Ishikawa (cell line): ENCODE measurements around the gene SLC22A15.

Source experiments
- CEBPB ChIP-seq: IDR thresholded peaks from 2 replicates; pipeline ENCODE4 v1.6.1; 2012
- CREB1 ChIP-seq: IDR thresholded peaks from 2 replicates; pipeline ENCODE4 v1.6.1; 2012; ENCODE audit warnings: low read depth
- EGR1 ChIP-seq: IDR thresholded peaks from 2 replicates; pipeline ENCODE4 v1.6.1; 2012
- EP300 ChIP-seq: IDR thresholded peaks from 2 replicates; pipeline ENCODE4 v1.6.1; 2012; ENCODE audit warnings: borderline replicate concordance
- FOXM1 ChIP-seq: IDR thresholded peaks from 2 replicates; pipeline ENCODE4 v1.6.1; 2012; ENCODE audit warnings: low read depth, borderline replicate concordance
- NFIC ChIP-seq: IDR thresholded peaks from 2 replicates; pipeline ENCODE4 v1.6.1; 2012
- RAD21 ChIP-seq: IDR thresholded peaks from 2 replicates; pipeline ENCODE4 v1.6.1; 2012; ENCODE audit warnings: low read depth
- TAF1 ChIP-seq: IDR thresholded peaks from 2 replicates; pipeline ENCODE4 v1.6.1; 2012; ENCODE audit warnings: low read depth, mild to moderate bottlenecking
- TCF12 ChIP-seq: IDR thresholded peaks from 2 replicates; pipeline ENCODE4 v1.6.1; 2012; ENCODE audit warnings: low read depth
- TEAD4 ChIP-seq: IDR thresholded peaks from 2 replicates; pipeline ENCODE4 v1.6.1; 2012
- YY1 ChIP-seq: IDR thresholded peaks from 2 replicates; pipeline ENCODE4 v1.6.1; 2012; ENCODE audit warnings: low read depth
- ZBTB7A ChIP-seq: IDR thresholded peaks from 2 replicates; pipeline ENCODE4 v1.6.1; 2012; ENCODE audit warnings: low read depth
- TF ChIP-seq, protein P1 (sequence below): IDR thresholded peaks from 2 replicates; pipeline ENCODE4 v1.6.1; 2012
- TF ChIP-seq, protein P2 (sequence below): IDR thresholded peaks from 2 replicates; pipeline ENCODE4 v1.6.1; 2012
- TF ChIP-seq, protein P3 (sequence below): IDR thresholded peaks from 2 replicates; pipeline ENCODE4 v1.6.1; 2012; ENCODE audit warnings: low read depth, mild to moderate bottlenecking

Gene SLC22A15

DNA sequence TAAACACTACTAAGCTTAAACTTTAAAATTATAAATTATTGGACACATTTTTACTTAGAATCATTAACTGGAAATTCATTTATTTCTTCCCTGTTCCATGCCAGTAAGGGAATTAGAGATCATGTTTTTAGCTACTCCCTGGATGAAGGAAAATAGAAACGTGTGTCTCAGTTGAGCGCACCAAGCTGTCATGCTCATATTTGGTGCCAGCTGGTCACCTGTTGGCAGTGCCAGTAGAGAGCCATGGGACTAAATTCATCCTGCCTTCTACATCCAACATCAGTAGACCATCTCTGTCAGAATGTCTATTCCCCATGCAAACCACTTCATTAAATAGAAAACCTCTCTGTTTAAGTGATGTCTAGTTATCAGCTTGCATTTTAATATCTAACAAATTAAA, 17.4 kb upstream of the SLC22A15 start:
- TF ChIP-seq ZBTB7A (no peak), TCF12 (no peak), TEAD4 (no peak), YY1 (no peak), CREB1 (no peak), NFIC (no peak), TAF1 (no peak), FOXM1 (no peak), EP300 (no peak), RAD21 (no peak), CEBPB (no peak), EGR1 (no peak)
- TF ChIP-seq, protein P1, sequence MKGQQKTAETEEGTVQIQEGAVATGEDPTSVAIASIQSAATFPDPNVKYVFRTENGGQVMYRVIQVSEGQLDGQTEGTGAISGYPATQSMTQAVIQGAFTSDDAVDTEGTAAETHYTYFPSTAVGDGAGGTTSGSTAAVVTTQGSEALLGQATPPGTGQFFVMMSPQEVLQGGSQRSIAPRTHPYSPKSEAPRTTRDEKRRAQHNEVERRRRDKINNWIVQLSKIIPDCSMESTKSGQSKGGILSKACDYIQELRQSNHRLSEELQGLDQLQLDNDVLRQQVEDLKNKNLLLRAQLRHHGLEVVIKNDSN = no peak
- TF ChIP-seq, protein P2, sequence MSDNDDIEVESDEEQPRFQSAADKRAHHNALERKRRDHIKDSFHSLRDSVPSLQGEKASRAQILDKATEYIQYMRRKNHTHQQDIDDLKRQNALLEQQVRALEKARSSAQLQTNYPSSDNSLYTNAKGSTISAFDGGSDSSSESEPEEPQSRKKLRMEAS = no peak
- TF ChIP-seq, protein P3, sequence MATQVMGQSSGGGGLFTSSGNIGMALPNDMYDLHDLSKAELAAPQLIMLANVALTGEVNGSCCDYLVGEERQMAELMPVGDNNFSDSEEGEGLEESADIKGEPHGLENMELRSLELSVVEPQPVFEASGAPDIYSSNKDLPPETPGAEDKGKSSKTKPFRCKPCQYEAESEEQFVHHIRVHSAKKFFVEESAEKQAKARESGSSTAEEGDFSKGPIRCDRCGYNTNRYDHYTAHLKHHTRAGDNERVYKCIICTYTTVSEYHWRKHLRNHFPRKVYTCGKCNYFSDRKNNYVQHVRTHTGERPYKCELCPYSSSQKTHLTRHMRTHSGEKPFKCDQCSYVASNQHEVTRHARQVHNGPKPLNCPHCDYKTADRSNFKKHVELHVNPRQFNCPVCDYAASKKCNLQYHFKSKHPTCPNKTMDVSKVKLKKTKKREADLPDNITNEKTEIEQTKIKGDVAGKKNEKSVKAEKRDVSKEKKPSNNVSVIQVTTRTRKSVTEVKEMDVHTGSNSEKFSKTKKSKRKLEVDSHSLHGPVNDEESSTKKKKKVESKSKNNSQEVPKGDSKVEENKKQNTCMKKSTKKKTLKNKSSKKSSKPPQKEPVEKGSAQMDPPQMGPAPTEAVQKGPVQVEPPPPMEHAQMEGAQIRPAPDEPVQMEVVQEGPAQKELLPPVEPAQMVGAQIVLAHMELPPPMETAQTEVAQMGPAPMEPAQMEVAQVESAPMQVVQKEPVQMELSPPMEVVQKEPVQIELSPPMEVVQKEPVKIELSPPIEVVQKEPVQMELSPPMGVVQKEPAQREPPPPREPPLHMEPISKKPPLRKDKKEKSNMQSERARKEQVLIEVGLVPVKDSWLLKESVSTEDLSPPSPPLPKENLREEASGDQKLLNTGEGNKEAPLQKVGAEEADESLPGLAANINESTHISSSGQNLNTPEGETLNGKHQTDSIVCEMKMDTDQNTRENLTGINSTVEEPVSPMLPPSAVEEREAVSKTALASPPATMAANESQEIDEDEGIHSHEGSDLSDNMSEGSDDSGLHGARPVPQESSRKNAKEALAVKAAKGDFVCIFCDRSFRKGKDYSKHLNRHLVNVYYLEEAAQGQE = no peak

GRCh38 chr1:115969509-115969908, 6.8 kb upstream of the SLC22A15 start:
- TF ChIP-seq FOXM1 (no peak), EP300 (no peak), TAF1 (no peak), TCF12 (no peak), ZBTB7A (no peak), EGR1 (no peak), YY1 (no peak), CEBPB (no peak), TEAD4 (no peak)
- TF ChIP-seq, protein P1 = no peak
- TF ChIP-seq, protein P2 = no peak; the same call in 1 of the 2 replicates

DNA sequence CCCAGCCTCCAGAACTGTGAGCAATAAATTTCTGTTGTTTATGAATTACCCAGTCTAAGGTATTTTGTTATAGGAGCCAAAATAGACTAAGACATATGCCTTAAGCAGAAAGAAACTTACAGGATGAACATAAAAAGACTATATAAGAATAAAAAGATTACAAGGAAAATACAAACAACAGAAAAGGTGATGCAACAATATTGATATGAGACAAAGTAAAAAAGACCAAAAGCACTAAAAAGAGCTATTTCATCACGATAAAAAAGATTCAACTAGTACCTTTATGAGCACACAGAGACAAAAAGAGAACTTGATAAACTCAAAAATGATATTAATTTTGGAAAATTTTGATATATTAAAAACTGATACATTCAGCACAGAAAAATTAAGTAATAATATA, 3.2 kb upstream of the SLC22A15 start:
- no peak for TF ChIP-seq TCF12
- TF ChIP-seq, protein P1 = no peak
- TF ChIP-seq YY1 = no peak
- no peak for TF ChIP-seq TEAD4
- TF ChIP-seq, protein P2 = no peak
- TF ChIP-seq EP300 = no peak

DNA sequence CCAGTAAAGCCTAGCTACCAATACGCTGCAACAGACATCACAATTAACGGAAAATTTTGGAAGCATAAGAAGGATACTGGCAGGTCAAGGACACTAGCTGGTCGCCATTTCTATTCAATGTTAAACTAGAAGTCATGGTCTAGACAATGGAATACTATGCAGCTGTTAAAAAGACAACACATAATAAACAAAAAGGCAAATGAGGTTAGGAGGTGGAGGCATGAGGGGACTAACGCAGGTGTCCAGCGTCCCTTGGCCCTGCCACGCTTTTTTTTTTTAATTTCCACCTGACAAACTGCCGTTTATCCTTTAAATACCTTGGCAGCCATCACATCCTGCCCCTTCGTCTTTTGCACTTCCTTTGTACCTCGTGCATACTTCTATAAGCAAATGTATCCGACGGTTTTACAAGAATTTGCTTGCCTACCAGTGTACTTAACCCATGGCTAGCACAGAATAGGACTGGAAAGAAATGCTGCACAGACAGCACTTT, 698 bp upstream of the SLC22A15 start:
- TF ChIP-seq FOXM1 (no peak), CREB1 (no peak), EP300 (no peak), NFIC (no peak), TCF12 (no peak), TAF1 (no peak)
- TF ChIP-seq, protein P2 = no peak

- TF ChIP-seq YY1 (no peak), TAF1 (no peak)
These were observed 697 bp downstream of the SLC22A15 start for GRCh38 chr1:115976921-115977498.

- TF ChIP-seq EGR1 (no peak), TEAD4 (no peak), CREB1 (no peak), YY1 (no peak), NFIC (no peak), FOXM1 (no peak)
- TF ChIP-seq, protein P1 = no peak
These were observed 1.4 kb downstream of the SLC22A15 start for GRCh38 chr1:115977499-115978258.
